ENCODE measurements around the gene LTBP3.

- TF ChIP-seq FOXK2 (IDR thresholded peaks at IDR 0.05): no peak
- no peak for TF ChIP-seq TARDBP (IDR thresholded peaks at IDR 0.05)
- no peak for TF ChIP-seq ELF4 (IDR thresholded peaks at IDR 0.05)
- no peak for TF ChIP-seq SUZ12 (IDR thresholded peaks at IDR 0.05)
- no peak for TF ChIP-seq ARNT (IDR thresholded peaks at IDR 0.05)
- TF ChIP-seq ZNF384 (IDR thresholded peaks at IDR 0.05): no peak
- no peak for TF ChIP-seq SP1 (IDR thresholded peaks at IDR 0.05)
- TF ChIP-seq BHLHE40 (IDR thresholded peaks at IDR 0.05; ENCODE audit: borderline replicate concordance): no peak
- no peak for TF ChIP-seq CTBP1 (IDR thresholded peaks at IDR 0.05; ENCODE audit: borderline replicate concordance)
- no peak for TF ChIP-seq FOXM1 (IDR thresholded peaks at IDR 0.05; ENCODE audit: borderline replicate concordance)
These were observed 67.0 kb downstream of the LTBP3 start for GRCh38 chr11:65491163-65491465.

Data from HEK293T (cell line).